Heart left ventricle (tissue), 13 donors: ENCODE measurements around the gene FAM236B.
"Not testable (repeated sequence)": the region's sequence is repeated elsewhere in the genome, so short reads cannot be mapped to it uniquely, and the experiment has no call there.

ENCODE experiments used
- POLR2A ChIP-seq, 2 donors: fragments of 450-650 bp; IDR thresholded peaks; one replicate each; pipeline ENCODE4 v1.6.1; 2017; ENCODE audit warnings: antibody characterized with exemption in 2 of 2, mild to moderate bottlenecking in 2 of 2, moderate library complexity in 2 of 2
- TF ChIP-seq, protein P1 (sequence below), 12 donors: fragments of 200-600 bp; sonication (generic) in 4 of 12; IDR thresholded peaks; one replicate each; pipeline versions ENCODE4 v1.5.0 to v1.8.0; 2018 to 2022; ENCODE audit warnings: antibody characterized with exemption in 12 of 12, mild to moderate bottlenecking in 5 of 12
- donor health status: ischemic (EF 13 %, LVEDD 7.1; RV severe dilation, severe dysfunction).
- donor health status: DM: no; HTN: yes; CAD: no.
- donor health status: DM: no; HTN: no; CAD: no.
- donor health status: ischemic (EF 25% LVEDD 6.9; RV normal size, moderate dysfunction).
- donor health status: ischemic (EF 25% LVEDD 5.7; RV mildly dilated, moderate dysfunction).
- donor health status: ischemic (EF 35%, LVEDD 5.7; RV mildly dilated, moderate dysfunction).
- donor health status: nonischemic (EF 11% LVEDD 7.7; RV severe dilation, severe dysfunction).
- donor health status: DM: yes; HTN: yes; CAD: no.
- donor health status: PGD.
- donor health status: ischemic (EF 29% LVEDD 5.4; RV normal size, mild dysfunction).
- donor health status: nonischemic (EF 23%, LVEDD 6.1; RV moderate dilation, normal function).

DNA sequence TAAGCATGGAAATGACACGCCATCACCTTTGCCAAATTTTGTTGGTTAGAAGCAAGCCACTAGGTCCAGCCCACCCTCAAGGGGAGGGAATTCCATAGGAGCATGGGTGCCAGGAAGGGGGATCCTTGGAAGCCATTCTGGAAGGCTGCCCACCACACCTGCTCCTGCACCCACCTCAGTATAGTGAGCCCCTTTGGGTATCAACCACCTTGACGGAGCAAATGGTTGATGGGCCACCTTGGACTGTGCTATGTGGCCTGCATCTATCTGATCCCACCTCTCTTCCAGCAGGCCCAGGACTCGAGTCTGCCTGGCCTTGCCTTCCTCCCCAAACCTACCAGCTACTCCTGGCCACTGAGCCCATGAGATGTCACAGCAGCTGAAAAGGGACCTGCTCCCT, 7.9 kb upstream of the FAM236B start:
- TF ChIP-seq POLR2A (IDR thresholded peaks at IDR 0.05), result not testable (repeated sequence)
- TF ChIP-seq, protein P1, sequence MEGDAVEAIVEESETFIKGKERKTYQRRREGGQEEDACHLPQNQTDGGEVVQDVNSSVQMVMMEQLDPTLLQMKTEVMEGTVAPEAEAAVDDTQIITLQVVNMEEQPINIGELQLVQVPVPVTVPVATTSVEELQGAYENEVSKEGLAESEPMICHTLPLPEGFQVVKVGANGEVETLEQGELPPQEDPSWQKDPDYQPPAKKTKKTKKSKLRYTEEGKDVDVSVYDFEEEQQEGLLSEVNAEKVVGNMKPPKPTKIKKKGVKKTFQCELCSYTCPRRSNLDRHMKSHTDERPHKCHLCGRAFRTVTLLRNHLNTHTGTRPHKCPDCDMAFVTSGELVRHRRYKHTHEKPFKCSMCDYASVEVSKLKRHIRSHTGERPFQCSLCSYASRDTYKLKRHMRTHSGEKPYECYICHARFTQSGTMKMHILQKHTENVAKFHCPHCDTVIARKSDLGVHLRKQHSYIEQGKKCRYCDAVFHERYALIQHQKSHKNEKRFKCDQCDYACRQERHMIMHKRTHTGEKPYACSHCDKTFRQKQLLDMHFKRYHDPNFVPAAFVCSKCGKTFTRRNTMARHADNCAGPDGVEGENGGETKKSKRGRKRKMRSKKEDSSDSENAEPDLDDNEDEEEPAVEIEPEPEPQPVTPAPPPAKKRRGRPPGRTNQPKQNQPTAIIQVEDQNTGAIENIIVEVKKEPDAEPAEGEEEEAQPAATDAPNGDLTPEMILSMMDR (IDR thresholded peaks at IDR 0.05), result not testable (repeated sequence)
